ENCODE measurements around the gene MKRN1.

The MKRN1 gene

DNA sequence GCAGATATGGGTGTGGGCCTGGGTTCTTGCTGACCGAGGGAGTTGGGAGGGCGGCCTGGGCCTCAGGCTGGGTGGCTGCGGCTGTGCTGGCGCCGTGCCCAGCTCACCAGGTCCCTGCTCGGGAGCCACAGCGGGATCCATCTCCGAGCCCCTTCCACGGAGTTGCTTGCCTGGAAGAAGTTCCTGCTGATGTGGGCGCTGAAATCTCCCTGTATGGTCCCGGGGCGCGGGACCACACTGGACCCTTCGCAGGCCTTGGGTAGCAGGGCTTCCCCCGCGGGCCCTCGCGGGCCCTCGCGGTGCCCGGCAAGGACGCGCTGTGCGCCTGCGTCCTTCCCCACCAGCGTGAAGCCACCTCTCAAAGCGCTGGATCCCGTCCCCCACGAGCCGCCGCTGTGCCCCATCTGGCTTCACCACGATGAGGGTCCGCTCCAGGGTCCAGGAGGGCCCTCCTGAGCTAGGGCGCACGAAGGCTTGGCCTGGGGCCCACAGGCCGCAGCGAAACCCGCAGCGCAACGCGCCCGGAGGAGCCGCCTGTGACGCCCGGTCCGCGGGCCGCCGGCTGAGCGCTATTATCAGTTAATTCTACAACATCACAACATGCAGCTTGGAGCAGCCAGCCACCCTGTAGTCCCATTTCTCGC lies 43.9 kb downstream of the MKRN1 start:
- CTCF ChIA-PET, result interaction anchor here (0.9 kb wide), 1 partner anchor 9 kb away, joined by 4 read pairs; no protein-coding TSS in a partner anchor
- TF ChIP-seq, protein P1, sequence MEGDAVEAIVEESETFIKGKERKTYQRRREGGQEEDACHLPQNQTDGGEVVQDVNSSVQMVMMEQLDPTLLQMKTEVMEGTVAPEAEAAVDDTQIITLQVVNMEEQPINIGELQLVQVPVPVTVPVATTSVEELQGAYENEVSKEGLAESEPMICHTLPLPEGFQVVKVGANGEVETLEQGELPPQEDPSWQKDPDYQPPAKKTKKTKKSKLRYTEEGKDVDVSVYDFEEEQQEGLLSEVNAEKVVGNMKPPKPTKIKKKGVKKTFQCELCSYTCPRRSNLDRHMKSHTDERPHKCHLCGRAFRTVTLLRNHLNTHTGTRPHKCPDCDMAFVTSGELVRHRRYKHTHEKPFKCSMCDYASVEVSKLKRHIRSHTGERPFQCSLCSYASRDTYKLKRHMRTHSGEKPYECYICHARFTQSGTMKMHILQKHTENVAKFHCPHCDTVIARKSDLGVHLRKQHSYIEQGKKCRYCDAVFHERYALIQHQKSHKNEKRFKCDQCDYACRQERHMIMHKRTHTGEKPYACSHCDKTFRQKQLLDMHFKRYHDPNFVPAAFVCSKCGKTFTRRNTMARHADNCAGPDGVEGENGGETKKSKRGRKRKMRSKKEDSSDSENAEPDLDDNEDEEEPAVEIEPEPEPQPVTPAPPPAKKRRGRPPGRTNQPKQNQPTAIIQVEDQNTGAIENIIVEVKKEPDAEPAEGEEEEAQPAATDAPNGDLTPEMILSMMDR (IDR thresholded peaks at IDR 0.05; ENCODE audit: insufficient read depth, low read length, missing control alignments), result no peak
- POLR2A ChIA-PET, result no interaction called here
- H3K4me3 ChIP-seq (ENCODE audit: low read depth, low read length), result no peak overlapping the region
- DNase-seq (ENCODE audit: low read depth, low spot score), result no peak

- POLR2A ChIA-PET, result no interaction called here
- TF ChIP-seq, protein P1 (IDR thresholded peaks at IDR 0.05; ENCODE audit: insufficient read depth, low read length, missing control alignments), result no peak
- CTCF ChIA-PET, result no interaction called here
- no peak for DNase-seq (ENCODE audit: low read depth, low spot score)
- no peak overlapping the region for H3K4me3 ChIP-seq (ENCODE audit: low read depth, low read length)
These were observed 45.9 kb downstream of the MKRN1 start for GRCh38 chr7:140433396-140433795.

DNA sequence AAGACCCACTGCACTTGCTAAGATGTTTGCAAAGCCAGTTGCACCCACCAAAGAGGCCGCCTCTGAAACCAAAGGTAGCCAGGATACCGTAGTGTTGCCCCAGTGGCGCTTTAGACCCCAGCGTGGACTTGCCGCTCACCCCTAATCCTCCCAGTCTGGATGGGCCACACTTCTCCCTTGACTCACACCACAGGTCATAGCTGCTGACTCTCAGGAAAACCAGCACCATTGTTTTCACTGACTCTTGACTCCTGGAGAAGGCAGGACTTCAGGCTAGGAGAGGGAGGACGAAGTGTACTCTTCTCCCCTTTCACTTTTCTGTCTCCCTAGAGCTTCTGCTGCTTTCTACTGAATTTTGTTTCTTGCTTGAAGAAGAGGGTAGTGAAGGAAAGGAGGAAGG lies 53.2 kb downstream of the MKRN1 start:
- DNase-seq (ENCODE audit: low read depth, low spot score), result no peak
- ChIA-PET POLR2A (no interaction called here), CTCF (no interaction called here)
- TF ChIP-seq, protein P1 (IDR thresholded peaks at IDR 0.05; ENCODE audit: insufficient read depth, low read length, missing control alignments), result no peak
- H3K4me3 ChIP-seq (ENCODE audit: low read depth, low read length), result no peak overlapping the region

DNA sequence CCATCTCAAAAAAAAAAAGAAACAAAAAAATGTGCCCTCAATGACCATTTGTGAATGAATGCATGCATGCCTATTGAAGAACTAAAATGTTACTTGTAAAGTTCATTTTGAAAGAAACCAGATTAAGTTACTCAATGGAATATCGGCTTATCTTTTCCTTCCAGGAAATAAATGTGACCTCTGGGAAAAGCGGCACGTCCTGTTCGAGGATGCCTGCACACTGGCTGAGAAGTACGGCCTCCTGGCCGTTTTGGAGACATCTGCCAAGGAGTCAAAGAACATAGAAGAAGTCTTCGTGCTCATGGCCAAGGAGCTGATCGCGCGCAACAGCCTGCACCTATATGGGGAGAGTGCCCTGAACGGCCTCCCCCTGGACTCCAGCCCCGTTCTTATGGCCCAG lies 53.6 kb downstream of the MKRN1 start:
- TF ChIP-seq, protein P1 (IDR thresholded peaks at IDR 0.05; ENCODE audit: insufficient read depth, low read length, missing control alignments), result no peak
- H3K4me3 ChIP-seq (ENCODE audit: low read depth, low read length), result no peak overlapping the region
- no peak for DNase-seq (ENCODE audit: low read depth, low spot score)
- ChIA-PET CTCF (no interaction called here), POLR2A (no interaction called here)

DNA sequence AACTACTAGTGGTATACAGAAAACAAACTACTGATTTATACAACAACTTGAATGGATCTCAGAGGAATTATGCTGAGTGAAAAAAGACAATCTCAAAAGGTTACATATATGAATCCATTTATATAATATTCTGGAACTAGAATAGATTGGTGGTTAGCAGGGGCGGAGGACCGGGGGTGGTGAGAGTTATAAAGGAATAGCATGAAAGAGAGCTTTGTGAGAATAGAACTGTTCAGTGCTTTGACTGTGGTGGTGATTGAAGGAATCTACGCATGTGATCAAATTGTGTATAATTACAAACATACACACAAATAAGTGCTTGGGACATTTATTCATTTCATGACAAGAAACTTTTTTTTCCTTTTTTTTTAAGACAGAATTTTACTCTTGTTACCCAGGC lies 55.8 kb downstream of the MKRN1 start:
- TF ChIP-seq, protein P1 (IDR thresholded peaks at IDR 0.05; ENCODE audit: insufficient read depth, low read length, missing control alignments), result no peak
- no peak for DNase-seq (ENCODE audit: low read depth, low spot score)
- CTCF ChIA-PET, result no interaction called here
- POLR2A ChIA-PET, result no interaction called here
- H3K4me3 ChIP-seq (ENCODE audit: low read depth, low read length), result no peak overlapping the region

GRCh38 chr7:140421521-140421920 lies 57.8 kb downstream of the MKRN1 start:
- TF ChIP-seq, protein P1 (IDR thresholded peaks at IDR 0.05; ENCODE audit: insufficient read depth, low read length, missing control alignments), result no peak
- ChIA-PET CTCF (no interaction called here), POLR2A (no interaction called here)
- DNase-seq (ENCODE audit: low read depth, low spot score), result no peak
- H3K4me3 ChIP-seq (ENCODE audit: low read depth, low read length), result no peak overlapping the region
